Muscle layer of colon (tissue), 2 donors: ENCODE data around the gene FCHSD2.
"Not testable (repeated sequence)": the region's sequence is repeated elsewhere in the genome, so short reads cannot be mapped to it uniquely, and the experiment has no call there.

Experiments used
- H3K27ac ChIP-seq: one replicate; pipeline ENCODE4 v1.7.0; 2013; ENCODE audit warnings: low read depth, mild to moderate bottlenecking, low read length, moderate library complexity
- H3K27me3 ChIP-seq, 2 donors: one replicate each; pipeline ENCODE4 v1.7.0; 2013; ENCODE audit warnings: low read length in 2 of 2, mild to moderate bottlenecking in 2 of 2; ENCODE audit not compliant: insufficient read depth in 2 of 2, control insufficient read depth in 1 of 2
- H3K36me3 ChIP-seq: one replicate; pipeline ENCODE4 v1.7.0; 2013; ENCODE audit warnings: mild to moderate bottlenecking, low read length; ENCODE audit not compliant: insufficient read depth
- H3K4me1 ChIP-seq: one replicate; pipeline ENCODE4 v1.7.0; 2013; ENCODE audit warnings: mild to moderate bottlenecking, low read length; ENCODE audit not compliant: insufficient read depth
- H3K4me3 ChIP-seq, 2 donors: one replicate each; pipeline ENCODE4 v1.7.0; 2013; ENCODE audit warnings: low read length in 2 of 2, low read depth in 1 of 2, mild to moderate bottlenecking in 1 of 2, moderate library complexity in 1 of 2
- H3K9ac ChIP-seq: one replicate; pipeline ENCODE4 v1.7.0; 2013; ENCODE audit warnings: low read length
- H3K9me3 ChIP-seq: one replicate; pipeline ENCODE4 v1.7.0; 2013; ENCODE audit warnings: mild to moderate bottlenecking, low read length
- donor health status: abdominal sarcoma.
- donor health status: Adenocarcinoma of cecum.

Gene FCHSD2

GRCh38 chr11:72871119-72871518 lies 271.0 kb downstream of the FCHSD2 start:
- H3K9ac ChIP-seq, result no peak overlapping the region
- peaks cover 5% of the 10 kb centered on the region for H3K36me3 ChIP-seq
- H3K27me3 ChIP-seq, result no peaks in the 10 kb centered on the region
- no peaks in the 10 kb centered on the region for H3K9me3 ChIP-seq
- H3K4me1 ChIP-seq, result no peaks in the 10 kb centered on the region
- no peak overlapping the region for H3K4me3 ChIP-seq
- no peak overlapping the region for H3K27ac ChIP-seq

GRCh38 chr11:72869831-72870230 lies 272.3 kb downstream of the FCHSD2 start:
- no peak overlapping the region for H3K4me3 ChIP-seq
- peaks cover 9% of the 10 kb centered on the region for H3K4me1 ChIP-seq
- no peak overlapping the region for H3K27ac ChIP-seq
- no peaks in the 10 kb centered on the region for H3K27me3 ChIP-seq
- no peaks in the 10 kb centered on the region for H3K36me3 ChIP-seq
- no peaks in the 10 kb centered on the region for H3K9me3 ChIP-seq
- H3K9ac ChIP-seq, result no peak overlapping the region

- Histone ChIP-seq H3K36me3 (no peaks in the 10 kb centered on the region), H3K4me1 (peaks cover 11% of the 10 kb centered on the region), H3K27ac (no peak overlapping the region), H3K27me3 (no peaks in the 10 kb centered on the region), H3K9ac (no peak overlapping the region), H3K9me3 (no peaks in the 10 kb centered on the region), H3K4me3 (no peak overlapping the region)
Measured at GRCh38 chr11:72867970-72868369, 274.1 kb downstream of the FCHSD2 start.

GRCh38 chr11:72864702-72865655 lies 277.1 kb downstream of the FCHSD2 start:
- H3K9ac ChIP-seq, result no peak overlapping the region
- peaks cover 11% of the 10 kb centered on the region for H3K4me1 ChIP-seq
- no peak overlapping the region for H3K4me3 ChIP-seq
- no peaks in the 10 kb centered on the region for H3K36me3 ChIP-seq
- no peaks in the 10 kb centered on the region for H3K27me3 ChIP-seq
- H3K9me3 ChIP-seq, result no peaks in the 10 kb centered on the region
- H3K27ac ChIP-seq, result no peak overlapping the region

- Histone ChIP-seq H3K9me3 (no peaks in the 10 kb centered on the region), H3K27me3 (no peaks in the 10 kb centered on the region), H3K9ac (no peak overlapping the region), H3K36me3 (no peaks in the 10 kb centered on the region), H3K4me1 (peaks cover 11% of the 10 kb centered on the region), H3K27ac (no peak overlapping the region), H3K4me3 (no peak overlapping the region)
Measured at GRCh38 chr11:72863916-72864315, 278.2 kb downstream of the FCHSD2 start.

GRCh38 chr11:72863091-72863490 lies 279.0 kb downstream of the FCHSD2 start:
- no peaks in the 10 kb centered on the region for H3K36me3 ChIP-seq
- no peaks in the 10 kb centered on the region for H3K27me3 ChIP-seq
- H3K27ac ChIP-seq, result no peak overlapping the region
- no peaks in the 10 kb centered on the region for H3K9me3 ChIP-seq
- peaks cover 11% of the 10 kb centered on the region for H3K4me1 ChIP-seq
- no peak overlapping the region for H3K9ac ChIP-seq
- H3K4me3 ChIP-seq, result no peak overlapping the region

- H3K27me3 ChIP-seq, result no peaks in the 10 kb centered on the region
- no peak overlapping the region for H3K27ac ChIP-seq
- no peak overlapping the region for H3K4me3 ChIP-seq
- H3K9me3 ChIP-seq, result no peaks in the 10 kb centered on the region
- no peaks in the 10 kb centered on the region for H3K36me3 ChIP-seq
- no peak overlapping the region for H3K9ac ChIP-seq
- peaks cover 26% of the 10 kb centered on the region for H3K4me1 ChIP-seq
Measured at GRCh38 chr11:72860592-72860991, 281.5 kb downstream of the FCHSD2 start.

GRCh38 chr11:72860010-72860409 lies 282.1 kb downstream of the FCHSD2 start:
- Histone ChIP-seq H3K36me3 (no peaks in the 10 kb centered on the region), H3K9me3 (no peaks in the 10 kb centered on the region), H3K27me3 (no peaks in the 10 kb centered on the region), H3K27ac (no peak overlapping the region), H3K4me3 (no peak overlapping the region), H3K4me1 (peaks cover 20% of the 10 kb centered on the region), H3K9ac (no peak overlapping the region)

GRCh38 chr11:72859126-72859525 lies 283.0 kb downstream of the FCHSD2 start:
- Histone ChIP-seq H3K4me1 (peaks cover 16% of the 10 kb centered on the region), H3K27me3 (no peaks in the 10 kb centered on the region), H3K9me3 (no peaks in the 10 kb centered on the region), H3K36me3 (no peaks in the 10 kb centered on the region), H3K9ac (no peak overlapping the region), H3K4me3 (no peak overlapping the region), H3K27ac (no peak overlapping the region)

- H3K27ac ChIP-seq, H3K9me3 ChIP-seq, H3K27me3 ChIP-seq, H3K36me3 ChIP-seq, H3K4me3 ChIP-seq, H3K9ac ChIP-seq: not testable (repeated sequence)
- H3K4me1 ChIP-seq, result peaks cover 16% of the 10 kb centered on the region
Measured at GRCh38 chr11:72858267-72858666, 283.9 kb downstream of the FCHSD2 start.

GRCh38 chr11:72856551-72857345 lies 285.4 kb downstream of the FCHSD2 start:
- Histone ChIP-seq H3K4me1 (peaks cover 16% of the 10 kb centered on the region), H3K9ac (no peak overlapping the region), H3K27me3 (no peaks in the 10 kb centered on the region), H3K36me3 (no peaks in the 10 kb centered on the region), H3K27ac (no peak overlapping the region), H3K4me3 (peak overlapping the region in 1 of 2 donors; percentile 14), H3K9me3 (no peaks in the 10 kb centered on the region)
